ENCODE data around the gene GRIN2A.

GRCh38 chr16:9808210-9808609, 374.0 kb downstream of the GRIN2A start:
- no peak for TF ChIP-seq CHD2 (IDR thresholded peaks at IDR 0.05; ENCODE audit: low read length, partially characterized antibody)
- TF ChIP-seq, protein P1, sequence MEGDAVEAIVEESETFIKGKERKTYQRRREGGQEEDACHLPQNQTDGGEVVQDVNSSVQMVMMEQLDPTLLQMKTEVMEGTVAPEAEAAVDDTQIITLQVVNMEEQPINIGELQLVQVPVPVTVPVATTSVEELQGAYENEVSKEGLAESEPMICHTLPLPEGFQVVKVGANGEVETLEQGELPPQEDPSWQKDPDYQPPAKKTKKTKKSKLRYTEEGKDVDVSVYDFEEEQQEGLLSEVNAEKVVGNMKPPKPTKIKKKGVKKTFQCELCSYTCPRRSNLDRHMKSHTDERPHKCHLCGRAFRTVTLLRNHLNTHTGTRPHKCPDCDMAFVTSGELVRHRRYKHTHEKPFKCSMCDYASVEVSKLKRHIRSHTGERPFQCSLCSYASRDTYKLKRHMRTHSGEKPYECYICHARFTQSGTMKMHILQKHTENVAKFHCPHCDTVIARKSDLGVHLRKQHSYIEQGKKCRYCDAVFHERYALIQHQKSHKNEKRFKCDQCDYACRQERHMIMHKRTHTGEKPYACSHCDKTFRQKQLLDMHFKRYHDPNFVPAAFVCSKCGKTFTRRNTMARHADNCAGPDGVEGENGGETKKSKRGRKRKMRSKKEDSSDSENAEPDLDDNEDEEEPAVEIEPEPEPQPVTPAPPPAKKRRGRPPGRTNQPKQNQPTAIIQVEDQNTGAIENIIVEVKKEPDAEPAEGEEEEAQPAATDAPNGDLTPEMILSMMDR (IDR thresholded peaks at IDR 0.05) = no peak
- no peak for TF ChIP-seq BHLHE40 (IDR thresholded peaks at IDR 0.05; ENCODE audit: low read depth, low read length)
- TF ChIP-seq MAFK (IDR thresholded peaks at IDR 0.05; ENCODE audit: partially characterized antibody) = no peak
- no peak for TF ChIP-seq POLR2A (IDR thresholded peaks at IDR 0.05; ENCODE audit: low read length)
- no peak for TF ChIP-seq CBX2 (IDR thresholded peaks at IDR 0.05; ENCODE audit: borderline replicate concordance, low read depth)
- TF ChIP-seq CEBPB (IDR thresholded peaks at IDR 0.05) = no peak
- TF ChIP-seq HMGXB4 (CRISPR knock-in tag; IDR thresholded peaks at IDR 0.05; ENCODE audit: borderline replicate concordance) = no peak
